ENCODE data around the gene GGT1.

Gene GGT1

DNA sequence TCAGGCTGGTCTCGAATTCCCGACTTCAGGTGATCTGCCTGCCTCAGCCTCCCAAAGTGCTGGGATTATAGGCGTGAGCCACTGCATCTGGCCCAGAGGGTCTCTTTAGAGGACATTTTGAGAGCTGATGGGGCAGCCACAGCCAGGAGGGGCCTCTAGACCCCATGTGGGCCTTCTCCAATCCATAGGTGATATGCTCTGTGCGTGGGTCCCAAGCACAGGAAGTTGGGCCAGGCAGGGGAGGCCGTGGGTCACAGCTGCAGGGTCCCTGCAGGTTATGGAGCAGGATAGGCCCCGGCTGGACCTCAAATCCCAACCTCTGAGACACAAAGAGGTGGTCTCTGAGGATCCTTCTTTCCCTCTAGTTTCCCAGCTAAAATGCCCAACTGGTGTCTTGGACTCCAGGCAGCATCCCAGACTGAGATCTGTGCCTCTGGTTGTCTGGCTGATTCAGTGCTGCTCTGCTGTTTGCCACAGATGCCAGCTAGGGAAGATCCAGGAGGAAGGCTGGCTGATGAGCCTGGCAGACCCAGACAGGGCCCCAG lies 11.6 kb upstream of the GGT1 start (continued):
- TF ChIP-seq, protein P1, sequence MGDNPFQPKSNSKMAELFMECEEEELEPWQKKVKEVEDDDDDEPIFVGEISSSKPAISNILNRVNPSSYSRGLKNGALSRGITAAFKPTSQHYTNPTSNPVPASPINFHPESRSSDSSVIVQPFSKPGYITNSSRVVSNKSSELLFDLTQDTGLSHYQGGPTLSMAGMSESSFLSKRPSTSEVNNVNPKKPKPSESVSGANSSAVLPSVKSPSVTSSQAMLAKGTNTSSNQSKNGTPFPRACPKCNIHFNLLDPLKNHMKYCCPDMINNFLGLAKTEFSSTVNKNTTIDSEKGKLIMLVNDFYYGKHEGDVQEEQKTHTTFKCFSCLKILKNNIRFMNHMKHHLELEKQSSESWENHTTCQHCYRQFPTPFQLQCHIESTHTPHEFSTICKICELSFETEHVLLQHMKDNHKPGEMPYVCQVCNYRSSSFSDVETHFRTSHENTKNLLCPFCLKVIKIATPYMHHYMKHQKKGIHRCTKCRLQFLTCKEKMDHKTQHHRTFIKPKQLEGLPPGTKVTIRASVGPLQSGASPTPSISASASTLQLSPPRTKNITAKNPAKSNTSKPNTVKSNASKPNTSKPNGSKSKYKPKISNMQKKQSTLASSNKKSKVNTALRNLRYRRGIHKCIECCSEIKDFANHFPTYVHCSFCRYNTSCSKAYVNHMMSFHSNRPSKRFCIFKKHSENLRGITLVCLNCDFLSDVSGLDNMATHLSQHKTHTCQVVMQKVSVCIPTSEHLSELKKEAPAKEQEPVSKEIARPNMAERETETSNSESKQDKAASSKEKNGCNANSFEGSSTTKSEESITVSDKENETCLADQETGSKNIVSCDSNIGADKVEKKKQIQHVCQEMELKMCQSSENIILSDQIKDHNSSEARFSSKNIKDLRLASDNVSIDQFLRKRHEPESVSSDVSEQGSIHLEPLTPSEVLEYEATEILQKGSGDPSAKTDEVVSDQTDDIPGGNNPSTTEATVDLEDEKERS (tag by site-specific recombination; IDR thresholded peaks at IDR 0.05): no peak

DNA sequence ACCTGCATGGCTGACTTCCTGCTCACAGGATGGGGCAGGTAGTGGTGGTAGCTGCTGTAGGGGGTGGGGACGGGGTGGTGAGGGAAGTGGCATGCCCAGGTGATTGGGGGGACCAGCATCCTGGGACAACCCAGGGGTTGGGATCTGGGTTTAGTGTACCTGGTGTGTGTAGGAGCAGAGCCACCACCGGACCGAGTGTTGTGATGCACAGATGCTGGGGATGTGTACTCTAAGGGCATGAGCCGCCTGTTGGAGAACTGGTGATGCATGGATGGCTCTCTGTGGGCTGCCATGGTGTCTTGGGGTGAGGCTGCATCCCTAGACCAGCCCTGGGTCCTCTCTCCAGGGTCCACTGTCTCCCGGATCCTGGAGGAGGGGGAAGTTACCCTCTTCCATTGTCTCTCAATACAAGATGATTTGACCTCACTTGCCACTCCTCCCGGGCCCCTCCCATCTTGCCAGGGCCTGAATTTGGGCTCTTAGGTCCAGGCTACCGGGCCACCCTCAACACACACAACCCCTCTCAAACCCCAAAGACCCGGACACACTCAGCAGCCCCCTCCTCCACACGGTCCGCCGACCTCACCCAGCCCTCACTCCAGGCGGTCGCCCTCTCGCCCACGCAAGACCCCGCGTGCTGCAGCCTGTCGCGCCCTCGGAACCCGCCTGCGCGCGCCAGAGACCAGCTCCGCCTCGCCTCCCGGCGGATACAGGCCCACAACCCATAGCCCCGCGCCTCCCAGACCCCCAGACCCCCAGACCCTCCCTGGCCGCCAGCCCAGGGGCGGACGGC lies 10.7 kb upstream of the GGT1 start:
- POLR2A ChIA-PET: interaction anchor here (0.6 to 1.9 kb wide), 4 partner anchors 9 to 383 kb away, joined by 4 to 14 read pairs (median 8); partner anchors contain the start of genes GUCD1 and SNRPD3
- peaks cover 0 to 23% of the 10 kb centered on the region in 2 experiments; a peak in 1 of 3 replicates for H3K36me3 ChIP-seq (ENCODE audit: control insufficient read depth in 2 of 2, insufficient read depth in 1 of 2, low read length in 2 of 2)
- CTCF ChIA-PET: interaction anchor here (1.3 kb wide), 1 partner anchor 10 kb away, joined by 3 read pairs; the partner anchor contains the start of gene GGT1
- H3K9me3 ChIP-seq (ENCODE audit: control insufficient read depth, insufficient read depth, low read depth, low read length): no peaks in the 10 kb centered on the region
- H3K4me1 ChIP-seq (ENCODE audit: control insufficient read depth, insufficient read depth, low read length): no peaks in the 10 kb centered on the region
- H3K4me3 ChIP-seq (ENCODE audit: low read depth, low read length): peak overlapping the region; percentile 55
- peak overlapping the region; percentile 68; the same call in 1 of the 2 replicates for H3K27ac ChIP-seq (ENCODE audit: extremely low read depth, low read depth, low read length)
- TF ChIP-seq ZSCAN23 (tag by site-specific recombination; IDR thresholded peaks at IDR 0.05): no peak
- TF ChIP-seq ZNF169 (tag by site-specific recombination; IDR thresholded peaks at IDR 0.05): no peak
- TF ChIP-seq, protein P2, sequence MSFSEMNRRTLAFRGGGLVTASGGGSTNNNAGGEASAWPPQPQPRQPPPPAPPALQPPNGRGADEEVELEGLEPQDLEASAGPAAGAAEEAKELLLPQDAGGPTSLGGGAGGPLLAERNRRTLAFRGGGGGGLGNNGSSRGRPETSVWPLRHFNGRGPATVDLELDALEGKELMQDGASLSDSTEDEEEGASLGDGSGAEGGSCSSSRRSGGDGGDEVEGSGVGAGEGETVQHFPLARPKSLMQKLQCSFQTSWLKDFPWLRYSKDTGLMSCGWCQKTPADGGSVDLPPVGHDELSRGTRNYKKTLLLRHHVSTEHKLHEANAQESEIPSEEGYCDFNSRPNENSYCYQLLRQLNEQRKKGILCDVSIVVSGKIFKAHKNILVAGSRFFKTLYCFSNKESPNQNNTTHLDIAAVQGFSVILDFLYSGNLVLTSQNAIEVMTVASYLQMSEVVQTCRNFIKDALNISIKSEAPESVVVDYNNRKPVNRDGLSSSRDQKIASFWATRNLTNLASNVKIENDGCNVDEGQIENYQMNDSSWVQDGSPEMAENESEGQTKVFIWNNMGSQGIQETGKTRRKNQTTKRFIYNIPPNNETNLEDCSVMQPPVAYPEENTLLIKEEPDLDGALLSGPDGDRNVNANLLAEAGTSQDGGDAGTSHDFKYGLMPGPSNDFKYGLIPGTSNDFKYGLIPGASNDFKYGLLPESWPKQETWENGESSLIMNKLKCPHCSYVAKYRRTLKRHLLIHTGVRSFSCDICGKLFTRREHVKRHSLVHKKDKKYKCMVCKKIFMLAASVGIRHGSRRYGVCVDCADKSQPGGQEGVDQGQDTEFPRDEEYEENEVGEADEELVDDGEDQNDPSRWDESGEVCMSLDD (tag by site-specific recombination; IDR thresholded peaks at IDR 0.05): no peak
- TF ChIP-seq, protein P3, sequence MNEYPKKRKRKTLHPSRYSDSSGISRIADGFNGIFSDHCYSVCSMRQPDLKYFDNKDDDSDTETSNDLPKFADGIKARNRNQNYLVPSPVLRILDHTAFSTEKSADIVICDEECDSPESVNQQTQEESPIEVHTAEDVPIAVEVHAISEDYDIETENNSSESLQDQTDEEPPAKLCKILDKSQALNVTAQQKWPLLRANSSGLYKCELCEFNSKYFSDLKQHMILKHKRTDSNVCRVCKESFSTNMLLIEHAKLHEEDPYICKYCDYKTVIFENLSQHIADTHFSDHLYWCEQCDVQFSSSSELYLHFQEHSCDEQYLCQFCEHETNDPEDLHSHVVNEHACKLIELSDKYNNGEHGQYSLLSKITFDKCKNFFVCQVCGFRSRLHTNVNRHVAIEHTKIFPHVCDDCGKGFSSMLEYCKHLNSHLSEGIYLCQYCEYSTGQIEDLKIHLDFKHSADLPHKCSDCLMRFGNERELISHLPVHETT (tag by site-specific recombination; IDR thresholded peaks at IDR 0.05): no peak
- TF ChIP-seq, protein P1 (tag by site-specific recombination; IDR thresholded peaks at IDR 0.05): no peak
- no peak for TF ChIP-seq ZNF624 (tag by site-specific recombination; IDR thresholded peaks at IDR 0.05)
- no peak for TF ChIP-seq ZNF623 (tag by site-specific recombination; IDR thresholded peaks at IDR 0.05)
- TF ChIP-seq ZNF214 (tag by site-specific recombination; IDR thresholded peaks at IDR 0.05; ENCODE audit: borderline replicate concordance): no peak
- TF ChIP-seq, protein P4, sequence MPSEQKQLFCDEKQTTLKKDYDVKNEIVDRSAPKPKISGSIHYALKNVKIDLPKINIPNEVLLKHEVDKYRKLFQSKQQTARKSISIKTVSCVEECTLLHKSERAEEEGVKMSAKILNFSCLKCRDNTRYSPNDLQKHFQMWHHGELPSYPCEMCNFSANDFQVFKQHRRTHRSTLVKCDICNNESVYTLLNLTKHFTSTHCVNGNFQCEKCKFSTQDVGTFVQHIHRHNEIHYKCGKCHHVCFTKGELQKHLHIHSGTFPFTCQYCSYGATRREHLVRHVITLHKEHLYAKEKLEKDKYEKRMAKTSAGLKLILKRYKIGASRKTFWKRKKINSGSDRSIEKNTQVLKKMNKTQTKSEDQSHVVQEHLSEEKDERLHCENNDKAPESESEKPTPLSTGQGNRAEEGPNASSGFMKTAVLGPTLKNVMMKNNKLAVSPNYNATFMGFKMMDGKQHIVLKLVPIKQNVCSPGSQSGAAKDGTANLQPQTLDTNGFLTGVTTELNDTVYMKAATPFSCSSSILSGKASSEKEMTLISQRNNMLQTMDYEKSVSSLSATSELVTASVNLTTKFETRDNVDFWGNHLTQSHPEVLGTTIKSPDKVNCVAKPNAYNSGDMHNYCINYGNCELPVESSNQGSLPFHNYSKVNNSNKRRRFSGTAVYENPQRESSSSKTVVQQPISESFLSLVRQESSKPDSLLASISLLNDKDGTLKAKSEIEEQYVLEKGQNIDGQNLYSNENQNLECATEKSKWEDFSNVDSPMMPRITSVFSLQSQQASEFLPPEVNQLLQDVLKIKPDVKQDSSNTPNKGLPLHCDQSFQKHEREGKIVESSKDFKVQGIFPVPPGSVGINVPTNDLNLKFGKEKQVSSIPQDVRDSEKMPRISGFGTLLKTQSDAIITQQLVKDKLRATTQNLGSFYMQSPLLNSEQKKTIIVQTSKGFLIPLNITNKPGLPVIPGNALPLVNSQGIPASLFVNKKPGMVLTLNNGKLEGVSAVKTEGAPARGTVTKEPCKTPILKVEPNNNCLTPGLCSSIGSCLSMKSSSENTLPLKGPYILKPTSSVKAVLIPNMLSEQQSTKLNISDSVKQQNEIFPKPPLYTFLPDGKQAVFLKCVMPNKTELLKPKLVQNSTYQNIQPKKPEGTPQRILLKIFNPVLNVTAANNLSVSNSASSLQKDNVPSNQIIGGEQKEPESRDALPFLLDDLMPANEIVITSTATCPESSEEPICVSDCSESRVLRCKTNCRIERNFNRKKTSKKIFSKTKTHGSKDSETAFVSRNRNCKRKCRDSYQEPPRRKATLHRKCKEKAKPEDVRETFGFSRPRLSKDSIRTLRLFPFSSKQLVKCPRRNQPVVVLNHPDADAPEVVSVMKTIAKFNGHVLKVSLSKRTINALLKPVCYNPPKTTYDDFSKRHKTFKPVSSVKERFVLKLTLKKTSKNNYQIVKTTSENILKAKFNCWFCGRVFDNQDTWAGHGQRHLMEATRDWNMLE (tag by site-specific recombination; conservative IDR thresholded peaks at IDR 0.05; ENCODE audit: low read depth): no peak
- TF ChIP-seq MZF1 (tag by site-specific recombination; IDR thresholded peaks at IDR 0.05; ENCODE audit: borderline replicate concordance): no peak
- TF ChIP-seq, protein P5, sequence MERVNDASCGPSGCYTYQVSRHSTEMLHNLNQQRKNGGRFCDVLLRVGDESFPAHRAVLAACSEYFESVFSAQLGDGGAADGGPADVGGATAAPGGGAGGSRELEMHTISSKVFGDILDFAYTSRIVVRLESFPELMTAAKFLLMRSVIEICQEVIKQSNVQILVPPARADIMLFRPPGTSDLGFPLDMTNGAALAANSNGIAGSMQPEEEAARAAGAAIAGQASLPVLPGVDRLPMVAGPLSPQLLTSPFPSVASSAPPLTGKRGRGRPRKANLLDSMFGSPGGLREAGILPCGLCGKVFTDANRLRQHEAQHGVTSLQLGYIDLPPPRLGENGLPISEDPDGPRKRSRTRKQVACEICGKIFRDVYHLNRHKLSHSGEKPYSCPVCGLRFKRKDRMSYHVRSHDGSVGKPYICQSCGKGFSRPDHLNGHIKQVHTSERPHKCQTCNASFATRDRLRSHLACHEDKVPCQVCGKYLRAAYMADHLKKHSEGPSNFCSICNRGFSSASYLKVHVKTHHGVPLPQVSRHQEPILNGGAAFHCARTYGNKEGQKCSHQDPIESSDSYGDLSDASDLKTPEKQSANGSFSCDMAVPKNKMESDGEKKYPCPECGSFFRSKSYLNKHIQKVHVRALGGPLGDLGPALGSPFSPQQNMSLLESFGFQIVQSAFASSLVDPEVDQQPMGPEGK (tag by site-specific recombination; IDR thresholded peaks at IDR 0.05): peak; percentile 59
- no peak for TF ChIP-seq ZNF529 (tag by site-specific recombination; IDR thresholded peaks at IDR 0.05; ENCODE audit: insufficient replicate concordance)
- 0 out of 2 replicates have a peak, but pooled peaks have one; percentile 30 for TF ChIP-seq BCL11A (tag by site-specific recombination; IDR thresholded peaks at IDR 0.05; ENCODE audit: low read depth)
